Right ventricle myocardium inferior (tissue), 1 donor: ENCODE results near the gene CYBRD1. TPM values are rescaled to one million over a fixed set of nuclear protein-coding genes. Genes with fewer than 3 reads are reported as not detected.
A peak's percentile ranks its signal among the peaks of the same experiment; 100 is the strongest.

Experiments
- ATAC-seq: fragments of 200-7000 bp; cut with Tn5 transposase; one replicate; pipeline ENCODE4 v1.9.1; 2020; ENCODE audit warnings: mild to moderate bottlenecking, moderate library complexity
- DNase-seq: peaks from one replicate; pipeline ENCODE4 v3.0.0; 2021; ENCODE audit errors: missing footprints
- intact Hi-C: fragments of 100-400 bp; cut with DNase I; formaldehyde crosslinking; loops from one replicate; pipeline ENCODE4 v1.11.0; 2022
- total RNA-seq: library from RNA; stranded (reverse); fragmentation: NEBNext Ultra II Directional; extraction: Animal tissue kit (Norgen Biotek cat#: 25700); gene quantifications from one replicate; pipeline ENCODE4 v1.2.1, GENCODE V29; 2021
- donor health status: DM: no; HTN: yes; CAD: no; lungs with severe emphysema.

The CYBRD1 gene
- total RNA-seq, 1 donor from 2014 or later = 69.8 TPM

DNA sequence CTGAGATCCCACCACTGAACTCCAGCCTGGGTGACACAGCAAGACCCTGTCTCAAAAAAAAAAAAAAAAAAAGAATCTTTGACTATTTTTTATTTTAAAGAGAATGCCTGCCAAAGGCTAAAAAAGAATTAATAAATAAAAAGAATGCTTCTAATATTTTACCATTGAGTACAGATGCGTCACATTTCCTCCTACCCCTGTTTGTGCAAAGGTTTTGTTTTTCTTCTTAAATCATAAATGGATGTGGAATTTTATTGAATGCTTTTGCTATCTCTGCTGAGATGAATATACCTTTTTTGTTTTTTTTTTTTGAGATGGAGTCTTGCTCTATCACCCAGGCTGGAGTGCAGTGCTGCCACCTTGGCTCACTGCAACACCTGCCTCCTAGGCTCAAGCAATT lies 22.8 kb downstream of the CYBRD1 start:
- ATAC-seq (no peak), DNase-seq (no peak)
- intact Hi-C loops = no loop called here

DNA sequence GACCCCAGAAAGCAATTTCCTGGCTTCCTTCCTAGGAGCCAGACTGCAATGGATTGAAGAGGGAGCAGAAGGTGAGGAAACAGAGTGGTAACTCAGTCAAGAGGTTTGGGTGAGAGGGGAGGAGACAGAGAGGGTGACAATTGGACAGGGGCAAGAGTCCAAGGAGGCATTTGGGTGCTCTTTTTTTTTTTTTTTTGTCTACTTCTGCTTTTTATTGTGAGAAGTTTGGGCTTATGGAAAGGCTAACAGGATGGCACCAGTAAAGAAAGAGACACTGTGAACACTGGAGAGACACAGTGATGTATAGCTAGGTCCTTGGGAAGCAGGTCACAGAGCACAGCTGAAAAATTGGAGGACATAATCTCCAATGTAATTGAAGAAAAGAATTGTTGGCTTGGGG lies 25.0 kb downstream of the CYBRD1 start:
- intact Hi-C loops = no loop called here
- no peak for ATAC-seq
- no peak for DNase-seq

DNA sequence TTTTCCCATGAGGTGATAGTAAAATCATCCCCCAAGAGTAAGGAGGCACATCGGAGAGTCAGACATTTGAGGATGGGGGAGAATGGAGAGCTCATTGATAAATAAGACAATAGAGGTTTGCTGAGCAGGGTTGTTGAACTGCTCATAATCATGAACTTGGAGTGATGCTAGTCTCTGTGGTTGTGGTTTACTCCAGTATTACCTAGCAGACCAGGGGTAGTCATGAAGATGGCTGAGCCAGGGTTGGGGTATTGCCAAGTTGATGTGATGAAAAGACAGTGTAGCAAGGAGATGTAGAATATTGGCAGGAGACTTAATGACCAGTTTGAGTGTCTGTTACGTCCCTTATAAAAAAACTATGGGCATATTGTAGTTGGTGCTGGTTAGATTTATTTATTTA lies 25.4 kb downstream of the CYBRD1 start:
- no peak for ATAC-seq
- intact Hi-C loops = no loop called here
- DNase-seq = no peak

DNA sequence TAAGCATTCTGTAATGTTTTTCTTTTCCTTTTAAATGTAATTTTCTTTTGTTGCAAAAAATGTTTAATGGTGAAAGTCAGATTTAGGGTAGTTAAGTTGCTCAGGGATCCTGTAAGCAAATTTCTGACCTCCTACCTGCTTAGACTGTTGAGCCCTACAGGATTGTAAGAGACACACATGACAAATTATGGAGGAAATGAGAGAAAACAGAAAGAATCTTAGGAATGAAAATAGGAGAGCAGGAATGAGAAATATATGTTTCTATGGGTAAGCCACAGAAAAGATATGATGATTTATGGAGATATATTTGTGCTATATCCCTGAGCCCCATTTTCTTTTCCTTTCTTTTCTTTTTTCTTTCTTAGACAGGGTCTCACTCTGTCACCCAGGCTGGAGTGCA lies 28.3 kb downstream of the CYBRD1 start:
- intact Hi-C loops = no loop called here
- ATAC-seq = no peak
- no peak for DNase-seq

DNA sequence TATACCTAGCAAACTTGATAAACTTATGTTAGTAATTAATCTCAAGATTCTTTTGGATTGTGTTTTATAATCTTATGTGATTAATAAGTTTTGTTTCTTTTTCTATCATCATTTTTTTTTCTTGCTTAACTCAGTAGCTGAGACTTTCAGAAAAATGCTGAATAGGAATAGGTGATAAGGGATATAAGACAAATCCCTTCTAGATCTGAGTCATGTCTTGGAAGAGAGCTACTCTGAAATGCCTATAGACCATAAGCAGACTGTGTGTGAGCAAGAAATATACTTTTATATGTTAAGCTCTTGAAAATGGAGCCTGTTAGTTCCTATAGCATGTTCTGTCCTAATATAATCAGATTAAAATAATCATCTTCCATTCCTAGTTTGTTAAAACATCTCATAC lies 29.6 kb downstream of the CYBRD1 start:
- ATAC-seq = no peak
- intact Hi-C loops = no loop called here

DNA sequence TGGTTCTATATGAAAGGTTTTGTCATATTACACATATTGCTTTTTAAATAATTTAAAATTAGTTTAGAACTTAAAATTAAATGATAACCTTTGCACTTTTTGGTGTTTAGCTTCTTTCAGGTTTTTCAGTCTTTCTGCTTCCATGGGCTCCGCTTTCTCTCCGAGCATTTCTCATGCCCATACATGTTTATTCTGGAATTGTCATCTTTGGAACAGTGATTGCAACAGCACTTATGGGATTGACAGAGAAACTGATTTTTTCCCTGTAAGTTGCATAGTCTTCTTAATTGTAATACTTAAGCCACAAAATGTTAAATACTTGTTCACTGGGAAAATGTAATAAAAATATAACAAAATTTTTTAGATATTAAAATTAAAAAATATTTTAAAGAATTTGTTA lies 31.0 kb downstream of the CYBRD1 start:
- intact Hi-C loops = no loop called here
- ATAC-seq = no peak
- no peak for DNase-seq

More for the DNA sequence above, 29.6 kb downstream of the CYBRD1 start:
- DNase-seq = no peak

DNA sequence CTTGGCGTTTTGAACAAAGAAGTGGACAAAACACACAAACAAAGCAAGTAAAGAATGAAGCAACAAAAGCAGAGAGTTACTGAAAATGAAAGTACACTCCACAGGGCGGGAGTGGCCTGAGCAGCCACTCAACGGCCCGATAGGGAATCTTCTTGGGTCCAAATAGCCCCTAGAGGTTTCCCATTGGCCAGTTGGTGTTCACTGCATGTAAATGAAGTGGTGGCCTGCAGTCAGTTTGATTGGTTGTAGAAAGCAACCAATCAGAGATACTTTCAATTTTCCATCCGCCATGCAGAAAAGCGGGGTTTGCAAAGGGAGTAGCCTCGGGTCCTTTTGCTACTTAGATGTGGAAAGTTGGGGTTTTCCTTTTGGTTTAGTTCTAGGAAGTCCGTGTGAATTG lies 31.6 kb downstream of the CYBRD1 start:
- no peak for ATAC-seq
- intact Hi-C loops = no loop called here
- no peak for DNase-seq

DNA sequence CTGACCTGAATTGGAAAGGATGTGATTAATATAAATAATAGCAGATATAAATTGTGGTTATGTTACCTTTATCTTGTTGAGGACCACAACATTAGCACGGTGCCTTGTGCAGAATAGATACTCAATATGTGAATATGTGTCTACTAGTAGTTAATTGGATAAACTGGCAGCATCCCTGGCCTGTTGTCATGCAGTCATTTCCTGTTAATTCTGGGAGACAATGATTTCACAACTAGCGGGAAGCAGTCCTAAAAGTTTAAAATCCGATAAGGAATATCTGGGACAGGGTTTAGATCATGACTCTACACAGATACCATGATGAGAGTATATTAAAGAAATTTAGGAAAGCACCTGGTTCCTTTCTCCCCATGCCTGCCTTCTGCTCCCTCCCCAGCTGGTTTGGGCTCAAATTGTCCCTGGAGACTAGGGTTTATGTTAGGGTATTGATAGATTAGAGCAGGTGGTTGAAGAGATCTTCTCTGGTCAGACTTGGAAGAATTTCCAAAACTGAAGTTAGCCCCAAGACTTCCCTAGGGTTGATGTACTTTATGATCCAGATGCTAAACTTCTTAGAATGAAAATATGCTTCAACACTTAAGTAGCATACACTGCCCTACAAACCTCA lies 32.8 kb downstream of the CYBRD1 start:
- intact Hi-C loops = no loop called here
- DNase-seq (no peak), ATAC-seq (no peak)

DNA sequence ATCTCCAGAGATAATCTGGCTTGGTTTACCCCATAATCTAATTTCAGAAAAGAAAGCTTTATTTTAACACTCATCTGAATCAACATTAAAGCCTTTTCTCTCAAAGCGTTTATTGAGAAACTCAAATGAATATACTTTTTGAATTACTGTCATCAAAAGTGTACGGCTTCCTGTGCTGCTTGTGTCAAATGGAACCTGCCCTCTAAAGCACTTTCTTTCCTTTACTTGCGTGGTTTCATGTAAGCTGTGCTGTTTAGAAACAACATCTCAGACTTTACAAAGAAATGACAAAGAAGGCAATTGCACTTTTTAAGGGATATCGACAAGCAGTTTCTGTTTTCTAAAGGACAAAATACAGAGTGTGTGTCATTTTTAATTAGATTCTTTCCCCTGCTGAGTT lies 35.1 kb downstream of the CYBRD1 start:
- DNase-seq = no peak
- no peak for ATAC-seq
- intact Hi-C loops = no loop called here

DNA sequence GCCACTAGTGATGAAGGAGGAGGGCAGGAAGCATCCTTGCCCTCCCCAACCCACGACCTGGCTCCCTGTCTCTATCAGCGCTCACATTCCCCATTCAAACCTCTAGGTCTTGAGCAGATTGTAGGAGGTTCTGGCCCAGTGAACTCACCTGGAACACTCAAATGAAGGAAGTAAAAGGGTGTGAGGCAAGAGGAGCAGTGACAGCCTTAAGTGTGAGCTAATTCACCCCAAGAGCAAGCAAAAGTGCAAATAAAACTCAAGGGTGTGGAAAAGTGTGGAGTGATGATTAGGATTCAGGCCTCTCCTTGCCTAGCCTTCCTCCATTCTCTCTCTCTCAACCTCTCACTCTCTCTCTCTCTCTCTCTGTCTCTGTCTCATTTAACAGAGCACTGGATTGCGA lies 41.0 kb downstream of the CYBRD1 start:
- intact Hi-C loops = no loop called here
- no peak for ATAC-seq
- no peak for DNase-seq

DNA sequence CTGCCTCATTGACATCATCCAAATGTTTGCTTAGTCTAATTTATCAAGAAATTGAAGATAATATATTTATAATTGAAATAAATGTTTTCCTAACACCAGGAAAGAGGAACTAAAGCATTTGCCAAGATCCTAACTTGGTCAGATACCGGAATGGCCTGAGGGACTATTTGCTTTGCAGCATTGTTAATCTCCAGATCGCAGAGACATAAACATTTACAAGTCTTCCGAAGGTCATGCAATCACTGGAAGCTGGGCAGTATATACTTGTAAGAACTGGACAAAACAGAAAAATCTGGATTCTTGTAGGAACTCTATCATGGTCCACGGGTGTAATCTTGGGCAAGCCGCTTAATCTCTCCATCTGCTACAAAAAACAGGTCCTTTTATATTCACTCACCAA lies 42.2 kb downstream of the CYBRD1 start:
- no peak for DNase-seq
- intact Hi-C loops = no loop called here
- no peak for ATAC-seq

DNA sequence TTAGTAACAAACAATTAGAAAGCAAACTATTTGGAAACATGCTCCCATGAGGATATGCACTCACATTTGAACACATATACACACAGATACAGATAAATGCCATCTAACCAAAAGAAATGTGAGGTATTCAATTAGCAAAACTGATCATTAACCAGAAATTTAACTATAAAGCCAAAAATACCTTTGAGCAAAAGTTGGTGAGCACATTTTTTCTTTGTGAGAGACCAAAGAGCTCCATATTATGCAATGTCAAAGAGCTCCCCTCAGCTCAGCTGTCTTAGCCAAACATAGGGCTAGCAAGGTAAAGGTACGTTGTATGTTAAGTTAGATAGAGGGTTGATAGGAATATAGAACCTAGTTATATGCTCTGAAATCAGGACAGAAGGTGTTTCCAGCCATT lies 43.8 kb downstream of the CYBRD1 start:
- DNase-seq (no peak), ATAC-seq (no peak)
- intact Hi-C loops = no loop called here

DNA sequence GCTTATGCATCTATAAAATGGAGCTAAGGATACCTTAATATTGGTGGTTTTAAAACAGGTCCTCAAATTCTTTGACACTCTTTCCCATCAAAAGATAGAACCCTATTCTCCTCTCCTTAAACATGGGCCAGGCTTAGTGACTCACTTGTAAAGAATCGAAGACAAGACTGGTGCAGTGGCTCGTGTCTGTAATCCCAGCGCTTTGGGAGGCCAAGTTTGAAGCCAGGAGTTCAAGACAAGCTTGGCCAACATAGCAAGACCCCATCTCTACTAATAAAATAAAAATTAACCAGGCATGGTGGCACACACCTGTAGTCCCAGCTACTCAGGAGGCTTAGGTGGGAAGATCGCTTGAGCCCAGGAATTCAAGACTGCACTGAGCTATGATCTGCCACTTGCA lies 44.5 kb downstream of the CYBRD1 start:
- intact Hi-C loops = no loop called here
- DNase-seq (no peak), ATAC-seq (no peak)

DNA sequence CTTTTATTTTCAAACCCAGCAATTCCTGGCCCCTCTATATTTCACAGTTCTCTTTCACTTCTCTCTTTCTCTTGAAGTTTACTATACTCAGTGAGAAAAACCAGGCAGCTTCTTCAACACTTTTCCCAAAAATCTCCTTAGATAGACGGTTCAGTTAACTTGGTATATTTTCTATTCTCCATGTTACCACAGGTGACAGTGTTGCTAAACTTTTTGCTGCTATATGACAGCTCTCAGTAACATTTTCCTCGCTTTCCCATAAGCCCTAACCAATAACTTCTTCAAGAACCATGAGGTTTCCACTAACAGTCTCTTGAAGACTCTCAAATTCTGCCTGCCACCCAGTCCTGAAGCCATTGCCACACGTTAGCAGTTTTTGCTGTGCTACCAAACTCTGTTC lies 45.8 kb downstream of the CYBRD1 start:
- ATAC-seq (no peak), DNase-seq (no peak)
- intact Hi-C loops = no loop called here

DNA sequence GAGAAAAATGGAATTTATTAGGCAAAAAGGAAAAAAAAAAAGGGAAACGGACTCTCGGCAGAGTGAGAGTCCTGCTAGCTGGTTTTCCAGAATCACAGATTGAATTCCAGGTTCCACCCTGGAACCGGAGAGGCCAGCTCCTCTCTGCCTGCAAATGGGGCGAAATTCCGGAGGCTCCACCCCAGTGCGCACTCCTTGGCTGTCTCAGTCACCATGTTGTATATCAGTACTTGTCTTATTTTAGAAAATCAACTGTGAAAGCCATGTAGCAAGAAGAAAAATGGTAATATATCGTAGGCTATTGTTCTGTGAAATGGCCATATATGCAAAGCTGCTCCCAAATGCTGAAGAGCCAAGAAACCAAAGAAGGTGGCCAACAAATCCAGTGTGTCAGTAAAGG lies 49.4 kb downstream of the CYBRD1 start:
- intact Hi-C loops = loop anchor here (10.0 kb wide), 2 partner anchors 133 to 533 kb away; partner anchors contain the start of gene DLX2
- DNase-seq (no peak), ATAC-seq (no peak)

DNA sequence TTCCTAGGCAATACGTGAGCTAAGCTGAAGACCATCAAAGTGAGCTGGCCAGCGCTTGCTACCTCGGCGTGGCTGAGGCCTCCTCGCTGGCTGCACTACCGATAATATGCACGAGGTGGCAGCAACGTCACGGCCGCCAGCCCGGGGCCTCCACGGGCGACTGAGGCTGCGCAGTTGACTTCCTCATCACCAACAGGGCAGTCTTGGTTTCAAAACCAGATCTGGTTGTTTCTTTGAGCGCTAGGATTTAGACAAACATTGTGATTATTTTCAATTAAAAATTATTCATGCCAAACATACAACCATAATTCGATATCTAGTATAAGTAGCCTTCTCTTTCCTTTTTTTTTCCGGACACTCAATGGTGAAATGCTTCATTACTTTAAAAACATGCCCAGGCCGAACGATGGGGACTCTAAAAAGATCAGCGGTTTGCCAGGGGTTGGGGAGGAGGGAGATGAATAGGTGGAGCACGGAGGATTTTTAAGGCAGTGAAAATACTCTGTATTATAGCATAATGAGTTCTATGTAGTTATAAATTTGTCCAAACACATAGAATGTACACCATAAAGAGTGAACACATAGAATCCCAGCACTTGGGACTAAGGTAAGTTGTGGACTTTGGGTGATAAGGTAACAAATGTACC lies 52.0 kb downstream of the CYBRD1 start:
- ATAC-seq (peak; percentile 91), DNase-seq (peak; percentile 94)
- intact Hi-C loops = loop anchor here (10.0 kb wide), 2 partner anchors 131 to 531 kb away; partner anchors contain the start of gene DLX2

DNA sequence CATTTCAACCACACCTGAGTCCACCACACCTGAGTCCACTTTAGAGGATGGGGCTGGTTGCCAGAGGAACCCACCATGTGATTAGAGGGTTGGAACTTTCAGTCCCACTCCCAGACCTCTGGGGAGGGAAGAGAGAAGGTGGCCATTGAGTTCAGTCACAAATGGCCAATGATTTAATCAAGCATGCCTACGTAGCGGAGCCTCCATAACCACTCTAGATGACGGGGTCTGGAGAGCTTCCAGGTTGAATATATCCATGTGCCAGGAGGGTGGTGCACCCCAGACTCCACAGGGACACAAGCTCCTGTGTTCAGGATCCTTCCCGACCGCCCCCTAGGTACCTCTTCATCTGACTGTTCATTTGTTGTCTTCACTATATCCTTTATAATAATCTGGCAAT lies 53.3 kb downstream of the CYBRD1 start:
- intact Hi-C loops = loop anchor here (10.0 kb wide), 2 partner anchors 129 to 529 kb away; partner anchors contain the start of gene DLX2
- no peak for DNase-seq
- ATAC-seq = no peak

DNA sequence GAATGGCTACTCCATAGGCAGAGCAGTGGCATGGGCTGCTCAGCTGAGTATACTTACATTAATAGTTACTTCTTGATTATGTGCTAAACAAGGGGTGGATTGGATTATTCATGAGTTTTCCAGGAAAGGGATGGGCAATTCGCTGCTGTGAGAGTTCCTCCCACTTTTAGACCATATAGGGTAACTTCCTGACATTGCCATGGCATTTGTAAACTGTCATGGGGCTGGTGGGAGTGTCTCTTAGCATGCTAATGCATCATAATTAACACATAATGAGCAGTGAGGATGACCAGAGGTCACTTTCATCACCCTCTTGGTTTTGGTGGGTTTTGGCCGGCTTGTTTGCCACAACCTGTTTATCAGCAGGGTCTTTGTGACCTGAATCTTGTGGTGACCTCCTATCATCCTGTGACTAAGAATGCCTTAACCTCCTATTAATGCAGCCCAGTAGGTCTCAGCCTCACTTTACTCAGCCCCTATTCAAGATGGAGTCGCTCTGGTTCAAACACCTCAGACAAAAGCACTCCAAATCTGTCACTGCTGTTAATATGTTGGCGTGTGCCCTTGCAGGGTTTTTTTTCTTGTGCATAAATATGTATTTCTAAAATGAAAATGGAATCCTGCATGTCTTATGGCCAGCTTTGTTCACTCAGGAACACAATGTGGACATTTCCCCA lies 56.0 kb downstream of the CYBRD1 start:
- intact Hi-C loops = loop anchor here (10.0 kb wide), 2 partner anchors 127 to 527 kb away; partner anchors contain the start of gene DLX2
- DNase-seq = no peak
- ATAC-seq = no peak

DNA sequence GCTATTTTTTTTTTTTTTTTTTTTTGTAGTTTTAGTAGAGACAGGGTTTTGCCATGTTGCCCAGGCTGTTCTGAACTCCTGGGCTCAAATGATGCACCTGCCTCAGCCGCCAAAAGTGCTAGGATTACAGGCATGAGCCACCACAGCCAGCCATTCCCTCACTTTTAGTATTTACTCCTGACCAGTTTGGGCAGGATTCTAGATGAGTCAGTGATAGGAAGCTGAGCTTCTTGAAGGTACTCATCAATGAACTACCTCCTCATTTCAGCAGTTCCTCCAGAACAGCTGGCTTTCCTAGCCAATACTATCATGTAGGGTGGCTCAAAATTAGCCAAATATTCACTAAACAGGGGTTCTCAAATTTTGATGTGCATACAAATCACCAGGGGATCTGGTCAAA lies 57.2 kb downstream of the CYBRD1 start:
- intact Hi-C loops = loop anchor here (10.0 kb wide), 2 partner anchors 125 to 525 kb away; partner anchors contain the start of gene DLX2
- no peak for DNase-seq
- no peak for ATAC-seq

DNA sequence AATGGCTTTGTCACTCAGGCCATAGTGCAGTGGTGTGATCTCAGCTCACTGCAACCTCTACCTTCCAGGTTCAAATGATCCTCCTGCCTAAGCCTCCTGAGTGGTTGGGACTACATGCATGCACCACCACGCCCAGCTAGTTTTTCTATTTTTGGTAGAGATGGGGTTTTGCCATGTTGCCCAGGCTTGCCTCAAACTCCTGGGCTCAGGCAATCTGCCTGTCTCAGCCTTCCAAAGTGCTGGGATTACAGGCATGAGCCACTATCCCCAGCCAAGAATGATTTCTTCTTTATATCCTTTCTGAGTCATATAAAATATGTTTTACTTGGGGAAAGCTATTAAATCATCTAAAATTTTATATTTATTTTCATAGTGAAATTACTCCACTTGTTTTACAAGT lies 61.3 kb downstream of the CYBRD1 start:
- intact Hi-C loops = no loop called here
- no peak for ATAC-seq
- DNase-seq = no peak
